H9 (cell line): ENCODE results near the gene FBXW9. TPM values are rescaled to one million over a fixed set of nuclear protein-coding genes. Genes with fewer than 3 reads are reported as not detected.

Experiments used
- DNase-seq: peaks from one replicate; pipeline ENCODE4 v3.0.0-alpha.2; 2017
- H2AFZ ChIP-seq: one replicate; pipeline ENCODE4 v1.6.1; 2013; ENCODE audit warnings: mild to moderate bottlenecking, low read length, control low read depth, moderate library complexity
- H2AK5ac ChIP-seq: 2 replicates; pipeline ENCODE4 v1.6.1; 2013; ENCODE audit warnings: low read length, control low read depth, mixed read lengths; ENCODE audit not compliant: insufficient read length
- H2BK120ac ChIP-seq: one replicate; pipeline ENCODE4 v1.6.1; 2013; ENCODE audit warnings: low read depth, mild to moderate bottlenecking, low read length, control low read depth, inconsistent platforms; ENCODE audit not compliant: poor library complexity, severe bottlenecking
- H2BK12ac ChIP-seq: 2 replicates; pipeline ENCODE4 v1.6.1; 2013; ENCODE audit warnings: low read length, control low read depth, mixed read lengths, low read depth; ENCODE audit not compliant: insufficient read length
- H2BK15ac ChIP-seq: 2 replicates; pipeline ENCODE4 v1.6.1; 2013; ENCODE audit warnings: low read depth, low read length, control low read depth
- H2BK20ac ChIP-seq: one replicate; pipeline ENCODE4 v1.6.1; 2013; ENCODE audit warnings: low read depth, mild to moderate bottlenecking, low read length, control low read depth, inconsistent platforms; ENCODE audit not compliant: poor library complexity, severe bottlenecking
- H2BK5ac ChIP-seq: 2 replicates; pipeline ENCODE4 v1.6.1; 2013; ENCODE audit warnings: low read length, control low read depth, mixed read lengths; ENCODE audit not compliant: insufficient read length
- H3K14ac ChIP-seq: 2 replicates; pipeline ENCODE4 v1.6.1; 2013; ENCODE audit warnings: low read length, control low read depth; ENCODE audit not compliant: insufficient read depth
- H3K18ac ChIP-seq: 2 replicates; pipeline ENCODE4 v1.6.1; 2013; ENCODE audit warnings: low read depth, mild to moderate bottlenecking, mixed read lengths, low read length, control low read depth; ENCODE audit not compliant: insufficient read length
- H3K23ac ChIP-seq: 2 replicates; pipeline ENCODE4 v1.6.1; 2013; ENCODE audit warnings: low read length, control low read depth, mixed read lengths, low read depth; ENCODE audit not compliant: insufficient read length
- H3K23me2 ChIP-seq: 2 replicates; pipeline ENCODE4 v1.6.1; 2013; ENCODE audit warnings: low read depth, mild to moderate bottlenecking, mixed read lengths, low read length, control low read depth; ENCODE audit not compliant: insufficient read length, poor library complexity, severe bottlenecking
- H3K27ac ChIP-seq: 2 replicates; pipeline ENCODE4 v1.5.1; 2013; ENCODE audit warnings: low read length, control low read depth, mixed read lengths, low read depth; ENCODE audit not compliant: insufficient read length
- H3K27me3 ChIP-seq: 2 replicates; pipeline ENCODE4 v1.6.1; 2013; ENCODE audit warnings: low read length, control low read depth, inconsistent platforms; ENCODE audit not compliant: insufficient read depth
- H3K4ac ChIP-seq: 2 replicates; pipeline ENCODE4 v1.6.1; 2013; ENCODE audit warnings: low read depth, mild to moderate bottlenecking, control low read depth, inconsistent platforms, low read length, moderate library complexity
- H3K4me1 ChIP-seq: 2 replicates; pipeline ENCODE4 v1.6.1; 2013; ENCODE audit warnings: low read length, control low read depth, inconsistent platforms; ENCODE audit not compliant: insufficient read depth
- H3K4me2 ChIP-seq: 2 replicates; pipeline ENCODE4 v1.6.1; 2013; ENCODE audit warnings: low read length, control low read depth, mixed read lengths; ENCODE audit not compliant: insufficient read length, insufficient read depth
- H3K56ac ChIP-seq: 2 replicates; pipeline ENCODE4 v1.6.1; 2013; ENCODE audit warnings: low read depth, mild to moderate bottlenecking, mixed read lengths, low read length, control low read depth; ENCODE audit not compliant: insufficient read length
- H3K79me1 ChIP-seq: 2 replicates; pipeline ENCODE4 v1.6.1; 2013; ENCODE audit warnings: low read depth, mild to moderate bottlenecking, moderate library complexity, low read length, control low read depth, inconsistent platforms; ENCODE audit not compliant: insufficient read depth, poor library complexity, severe bottlenecking
- H3K79me2 ChIP-seq: 2 replicates; pipeline ENCODE4 v1.6.1; 2013; ENCODE audit warnings: low read length, control low read depth, inconsistent platforms; ENCODE audit not compliant: insufficient read depth
- H3K9ac ChIP-seq: 2 replicates; pipeline ENCODE4 v1.6.1; 2013; ENCODE audit warnings: low read length, control low read depth, mixed read lengths; ENCODE audit not compliant: insufficient read length; ENCODE audit errors: extremely low read depth
- H3K9me3 ChIP-seq: one replicate; pipeline ENCODE4 v1.6.1; 2013; ENCODE audit warnings: low read depth, low read length, inconsistent platforms; ENCODE audit not compliant: control insufficient read depth
- H3T11ph ChIP-seq: one replicate; pipeline ENCODE4 v1.6.1; 2013; ENCODE audit warnings: mild to moderate bottlenecking, low read length, control low read depth, inconsistent platforms
- H4K20me1 ChIP-seq: one replicate; pipeline ENCODE4 v1.6.1; 2013; ENCODE audit not compliant: control insufficient read depth, insufficient read length, insufficient read depth
- H4K5ac ChIP-seq: 2 replicates; pipeline ENCODE4 v1.6.1; 2013; ENCODE audit warnings: low read depth, mild to moderate bottlenecking, mixed read lengths, low read length, control low read depth; ENCODE audit not compliant: insufficient read length
- H4K8ac ChIP-seq: replicated peaks from 2 replicates; pipeline ENCODE4 v1.6.1; 2013; ENCODE audit warnings: low read length, control low read depth, mixed read lengths, low read depth; ENCODE audit not compliant: insufficient read length
- H4K91ac ChIP-seq: 2 replicates; pipeline ENCODE4 v1.6.1; 2013; ENCODE audit warnings: low read depth, mild to moderate bottlenecking, moderate library complexity, mixed read lengths, low read length, control low read depth; ENCODE audit not compliant: insufficient read length
- H3K27ac Mint-ChIP-seq, 3 experiments: 2 replicates in 2 of 3; 3 replicates in 1 of 3; pipeline ENCODE4 v1.8.0; 2020 to 2021; ENCODE audit warnings: mixed read lengths in 3 of 3, mild to moderate bottlenecking in 1 of 3, moderate library complexity in 1 of 3
- H3K27me3 Mint-ChIP-seq: 2 replicates; pipeline ENCODE4 v1.8.0; 2021; ENCODE audit warnings: low read depth, mild to moderate bottlenecking, moderate library complexity, mixed read lengths
- H3K36me3 Mint-ChIP-seq, 3 experiments: 2 replicates in 2 of 3; 3 replicates in 1 of 3; pipeline ENCODE4 v1.8.0; 2020 to 2021; ENCODE audit warnings: low read depth in 3 of 3, mixed read lengths in 3 of 3; ENCODE audit not compliant: insufficient read depth in 1 of 3
- H3K4me1 Mint-ChIP-seq, 2 experiments: 2 replicates each; pipeline ENCODE4 v1.8.0; 2020; ENCODE audit warnings: mixed read lengths in 2 of 2
- H3K4me3 Mint-ChIP-seq, 2 experiments: 2 replicates in 1 of 2; 3 replicates in 1 of 2; pipeline ENCODE4 v1.8.0; 2020 to 2021; ENCODE audit warnings: mild to moderate bottlenecking in 2 of 2, mixed read lengths in 2 of 2, moderate library complexity in 1 of 2
- H3K9me3 Mint-ChIP-seq, 2 experiments: 2 replicates in 1 of 2; 3 replicates in 1 of 2; pipeline ENCODE4 v1.8.0; 2020; ENCODE audit warnings: mild to moderate bottlenecking in 2 of 2, mixed read lengths in 2 of 2, moderate library complexity in 1 of 2
- WGBS: extraction: QIAGEN DNeasy Blood & Tissue Kit; methylation state at CpG from one replicate; pipeline ENCODE4 v1.1.7; 2013; ENCODE audit warnings: missing lambda C conversion rate, low lambda C conversion rate, mixed read lengths; ENCODE audit not compliant: insufficient read length; ENCODE audit errors: extremely low coverage; 5-methylcytosine and 5-hydroxymethylcytosine counted together
- total RNA-seq: library from RNA; stranded (reverse); gene quantifications from 2 replicates; pipeline ENCODE4 v1.2.1, GENCODE V29; 2021
- TF ChIP-seq, protein P1 (sequence below): fragments of 200-600 bp; sonication (generic); conservative IDR thresholded peaks from 3 replicates; pipeline ENCODE4 v1.8.0; 2021; ENCODE audit warnings: antibody characterized with exemption, mild to moderate bottlenecking

Gene FBXW9
- total RNA-seq, 1 experiment from 2014 or later = 11.7 TPM

DNA sequence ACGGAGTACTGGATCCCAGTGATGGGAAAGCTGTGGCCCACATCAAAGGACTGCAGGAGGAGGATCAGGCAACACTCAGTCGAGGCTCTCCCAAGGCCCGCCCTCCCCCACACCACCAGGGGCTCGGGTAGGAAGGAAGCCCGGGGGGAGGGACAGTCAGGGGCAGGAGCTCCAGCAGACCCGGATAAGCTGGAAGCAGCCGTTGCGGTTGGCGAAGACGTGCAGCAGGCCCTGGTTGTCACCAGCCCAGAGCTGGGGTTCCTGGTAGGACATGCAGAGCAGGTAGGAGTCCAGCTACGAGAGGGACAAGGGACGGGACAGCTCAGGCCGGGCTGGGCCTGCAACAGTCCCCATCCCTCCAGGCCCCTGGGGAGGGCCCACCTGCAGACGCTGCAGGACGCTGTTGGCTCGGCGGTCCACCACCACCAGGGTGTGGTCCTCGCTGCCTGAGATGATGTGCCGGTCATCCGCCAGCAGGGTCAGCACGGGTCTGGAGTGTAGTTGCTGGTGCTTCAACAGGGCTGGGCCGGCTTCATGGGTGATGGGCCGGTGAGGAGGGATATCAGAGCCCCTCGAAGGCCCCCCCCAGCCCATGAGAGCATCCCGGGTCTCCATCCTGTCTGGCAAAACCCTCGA, 6.7 kb downstream of the FBXW9 start:
- DNase-seq = no peak

More for the DNA sequence above, 6.7 kb downstream of the FBXW9 start:
- H4K20me1 ChIP-seq = no peaks in the 10 kb centered on the region
- no peak overlapping the region for H2AK5ac ChIP-seq
- no peaks in the 10 kb centered on the region for H3K4me1 ChIP-seq
- H3K9me3 ChIP-seq = no peaks in the 10 kb centered on the region
- Mint-ChIP-seq H3K4me1 (no peaks in the 10 kb centered on the region), H3K36me3 (no peaks in the 10 kb centered on the region; a peak in 1 of 7 replicates), H3K9me3 (no peaks in the 10 kb centered on the region), H3K27me3 (no peaks in the 10 kb centered on the region; the same call in 1 of the 2 replicates), H3K4me3 (no peak overlapping the region; a peak in 1 of 5 replicates), H3K27ac (no peak overlapping the region)
- no peak overlapping the region for H2BK12ac ChIP-seq
- no peak overlapping the region for H4K91ac ChIP-seq
- WGBS = no CpG with 5 or more reads among the region's 26 CpGs
- no peak overlapping the region for H4K8ac ChIP-seq
- no peak overlapping the region for H2AFZ ChIP-seq
- H3K4ac ChIP-seq = no peak overlapping the region
- no peak overlapping the region for H3K9ac ChIP-seq
- H3K56ac ChIP-seq = no peak overlapping the region
- no peak overlapping the region for H3K23ac ChIP-seq
- no peaks in the 10 kb centered on the region for H3K23me2 ChIP-seq
- H3K79me1 ChIP-seq = no peaks in the 10 kb centered on the region
- H3K14ac ChIP-seq = no peak overlapping the region
- no peaks in the 10 kb centered on the region for H3K79me2 ChIP-seq
- no peak overlapping the region for H2BK20ac ChIP-seq
- no peak overlapping the region for H2BK15ac ChIP-seq
- H3K27me3 ChIP-seq = no peaks in the 10 kb centered on the region
- H2BK120ac ChIP-seq = no peak overlapping the region
- TF ChIP-seq, protein P1, sequence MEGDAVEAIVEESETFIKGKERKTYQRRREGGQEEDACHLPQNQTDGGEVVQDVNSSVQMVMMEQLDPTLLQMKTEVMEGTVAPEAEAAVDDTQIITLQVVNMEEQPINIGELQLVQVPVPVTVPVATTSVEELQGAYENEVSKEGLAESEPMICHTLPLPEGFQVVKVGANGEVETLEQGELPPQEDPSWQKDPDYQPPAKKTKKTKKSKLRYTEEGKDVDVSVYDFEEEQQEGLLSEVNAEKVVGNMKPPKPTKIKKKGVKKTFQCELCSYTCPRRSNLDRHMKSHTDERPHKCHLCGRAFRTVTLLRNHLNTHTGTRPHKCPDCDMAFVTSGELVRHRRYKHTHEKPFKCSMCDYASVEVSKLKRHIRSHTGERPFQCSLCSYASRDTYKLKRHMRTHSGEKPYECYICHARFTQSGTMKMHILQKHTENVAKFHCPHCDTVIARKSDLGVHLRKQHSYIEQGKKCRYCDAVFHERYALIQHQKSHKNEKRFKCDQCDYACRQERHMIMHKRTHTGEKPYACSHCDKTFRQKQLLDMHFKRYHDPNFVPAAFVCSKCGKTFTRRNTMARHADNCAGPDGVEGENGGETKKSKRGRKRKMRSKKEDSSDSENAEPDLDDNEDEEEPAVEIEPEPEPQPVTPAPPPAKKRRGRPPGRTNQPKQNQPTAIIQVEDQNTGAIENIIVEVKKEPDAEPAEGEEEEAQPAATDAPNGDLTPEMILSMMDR = no peak
- no peak overlapping the region for H3K18ac ChIP-seq
- H2BK5ac ChIP-seq = no peak overlapping the region
- H4K5ac ChIP-seq = no peak overlapping the region
- H3K27ac ChIP-seq = no peak overlapping the region
- no peak overlapping the region for H3T11ph ChIP-seq
- H3K4me2 ChIP-seq = no peak overlapping the region
